Neural progenitor cell (in vitro differentiated cells): Measurements from ENCODE around the gene TRPM3. TPM values are rescaled to one million over a fixed set of nuclear protein-coding genes. Genes with fewer than 3 reads are reported as not detected.

Experiments
- DNase-seq: peaks from one replicate; pipeline ENCODE4 v3.0.0-alpha.2; 2016; ENCODE audit warnings: low spot score
- H2AFZ ChIP-seq: fragments of 200-600 bp; sonication (generic); replicated peaks from 2 replicates; pipeline ENCODE4 v1.6.1; 2016; ENCODE audit warnings: antibody characterized with exemption
- H3F3A ChIP-seq: fragments of 200-600 bp; sonication (generic); 2 replicates; pipeline ENCODE4 v1.6.1; 2016; ENCODE audit warnings: antibody characterized with exemption, low read depth
- H3K27ac ChIP-seq: fragments of 200-600 bp; sonication (generic); 2 replicates; pipeline ENCODE4 v1.5.1; 2016; ENCODE audit warnings: mild to moderate bottlenecking
- H3K27me3 ChIP-seq: fragments of 200-600 bp; sonication (generic); 2 replicates; pipeline ENCODE4 v1.6.1; 2016; ENCODE audit warnings: mild to moderate bottlenecking, moderate library complexity
- H3K36me3 ChIP-seq: fragments of 200-600 bp; sonication (generic); 2 replicates; pipeline ENCODE4 v1.5.1; 2016
- H3K4me1 ChIP-seq: fragments of 200-600 bp; sonication (generic); 2 replicates; pipeline ENCODE4 v1.6.1; 2016; ENCODE audit warnings: mixed run types
- H3K4me2 ChIP-seq: fragments of 200-600 bp; sonication (generic); 2 replicates; pipeline ENCODE4 v1.6.1; 2016
- H3K4me3 ChIP-seq: fragments of 200-600 bp; sonication (generic); 2 replicates; pipeline ENCODE4 v1.5.1; 2016
- H3K79me2 ChIP-seq: fragments of 200-600 bp; sonication (generic); 2 replicates; pipeline ENCODE4 v1.6.1; 2016; ENCODE audit warnings: low read depth
- H3K9ac ChIP-seq: fragments of 200-600 bp; sonication (generic); 2 replicates; pipeline ENCODE4 v1.6.1; 2016
- H3K9me3 ChIP-seq: fragments of 200-600 bp; sonication (generic); 2 replicates; pipeline ENCODE4 v1.5.1; 2016; ENCODE audit warnings: low read depth
- H4K20me1 ChIP-seq: fragments of 200-600 bp; sonication (generic); 2 replicates; pipeline ENCODE4 v1.6.1; 2016; ENCODE audit warnings: low read depth
- H3K27ac Mint-ChIP-seq: 3 replicates; pipeline ENCODE4 v1.8.0; 2021; ENCODE audit warnings: mixed read lengths
- H3K27me3 Mint-ChIP-seq: 2 replicates; pipeline ENCODE4 v1.8.0; 2022; ENCODE audit warnings: low read depth, mild to moderate bottlenecking, inconsistent platforms, moderate library complexity, mixed read lengths; ENCODE audit not compliant: insufficient read depth
- H3K36me3 Mint-ChIP-seq: 3 replicates; pipeline ENCODE4 v1.8.0; 2021; ENCODE audit warnings: mixed read lengths
- H3K4me1 Mint-ChIP-seq: 3 replicates; pipeline ENCODE4 v1.8.0; 2021; ENCODE audit warnings: mixed read lengths
- H3K4me3 Mint-ChIP-seq: 3 replicates; pipeline ENCODE4 v1.8.0; 2021; ENCODE audit warnings: mild to moderate bottlenecking, moderate library complexity, mixed read lengths
- H3K9me3 Mint-ChIP-seq: 3 replicates; pipeline ENCODE4 v1.8.0; 2020; ENCODE audit warnings: mixed read lengths
- CTCF ChIP-seq: fragments of 200-600 bp; sonication (generic); IDR thresholded peaks from 2 replicates; pipeline ENCODE4 v1.5.1; 2017; ENCODE audit warnings: antibody characterized with exemption, mild to moderate bottlenecking
- EZH2 ChIP-seq: fragments of 200-600 bp; sonication (generic); IDR thresholded peaks from 2 replicates; pipeline ENCODE4 v1.6.1; 2017; ENCODE audit warnings: antibody characterized with exemption, mild to moderate bottlenecking, moderate library complexity
- EZH2phosphoT487 ChIP-seq: fragments of 200-600 bp; sonication (generic); IDR thresholded peaks from 2 replicates; pipeline ENCODE4 v1.6.1; 2017; ENCODE audit warnings: antibody characterized with exemption
- total RNA-seq: library from RNA; depleted of rRNA; stranded (reverse); fragments of >200 nt; gene quantifications from 2 replicates; pipeline ENCODE4 v1.2.3, GENCODE V29; 2015; ENCODE audit warnings: low replicate concordance

Gene TRPM3
- total RNA-seq, 1 donor from 2014 or later = 37.2 TPM

- H3K4me2 ChIP-seq = no peak overlapping the region
- H3K4me1 ChIP-seq = peaks cover 34% of the 10 kb centered on the region
- no peaks in the 10 kb centered on the region for H3K79me2 ChIP-seq
- H3K27ac Mint-ChIP-seq = no peak overlapping the region
- no peaks in the 10 kb centered on the region for H3K36me3 Mint-ChIP-seq
- no peaks in the 10 kb centered on the region for H3K36me3 ChIP-seq
- H4K20me1 ChIP-seq = peaks cover 1% of the 10 kb centered on the region
- no peaks in the 10 kb centered on the region for H3K27me3 ChIP-seq
- no peak for DNase-seq
- H3F3A ChIP-seq = peaks cover 26% of the 10 kb centered on the region
- TF ChIP-seq EZH2 (no peak), EZH2phosphoT487 (no peak), CTCF (no peak)
- H3K9me3 ChIP-seq = no peaks in the 10 kb centered on the region
- H2AFZ ChIP-seq = no peak overlapping the region
- no peak overlapping the region for H3K27ac ChIP-seq
- peaks cover 23% of the 10 kb centered on the region for H3K4me1 Mint-ChIP-seq
- H3K4me3 Mint-ChIP-seq = no peak overlapping the region
- no peak overlapping the region for H3K9ac ChIP-seq
- no peaks in the 10 kb centered on the region for H3K9me3 Mint-ChIP-seq
- no peak overlapping the region for H3K4me3 ChIP-seq
- peaks cover 6% of the 10 kb centered on the region for H3K27me3 Mint-ChIP-seq
Observed at GRCh38 chr9:70569070-70569772, 552.2 kb downstream of the TRPM3 start.

GRCh38 chr9:70567511-70567910, 553.9 kb downstream of the TRPM3 start:
- Histone ChIP-seq H3K36me3 (no peaks in the 10 kb centered on the region), H3K27ac (no peak overlapping the region), H3F3A (peaks cover 23% of the 10 kb centered on the region), H3K79me2 (no peaks in the 10 kb centered on the region), H3K4me1 (peaks cover 39% of the 10 kb centered on the region), H2AFZ (no peak overlapping the region), H3K9ac (no peak overlapping the region), H3K4me3 (no peak overlapping the region), H4K20me1 (no peaks in the 10 kb centered on the region), H3K9me3 (no peaks in the 10 kb centered on the region), H3K4me2 (peak overlapping the region; percentile 70), H3K27me3 (no peaks in the 10 kb centered on the region)
- Mint-ChIP-seq H3K4me3 (no peak overlapping the region), H3K4me1 (peaks cover 22% of the 10 kb centered on the region), H3K27ac (no peak overlapping the region), H3K9me3 (no peaks in the 10 kb centered on the region), H3K36me3 (no peaks in the 10 kb centered on the region), H3K27me3 (peaks cover 2% of the 10 kb centered on the region)
- no peak for DNase-seq
- TF ChIP-seq EZH2phosphoT487 = no peak
- TF ChIP-seq CTCF = no peak
- no peak for TF ChIP-seq EZH2

- peak overlapping the region; percentile 23 for H3K4me3 ChIP-seq
- peak overlapping the region; percentile 72 for H3K27ac Mint-ChIP-seq
- no peaks in the 10 kb centered on the region for H4K20me1 ChIP-seq
- peak overlapping the region; percentile 64 for H2AFZ ChIP-seq
- H3K27me3 Mint-ChIP-seq = peaks cover 2% of the 10 kb centered on the region
- peaks cover 39% of the 10 kb centered on the region for H3K4me1 ChIP-seq
- no peaks in the 10 kb centered on the region for H3K36me3 ChIP-seq
- H3K9ac ChIP-seq = no peak overlapping the region
- peaks cover 22% of the 10 kb centered on the region for H3K4me1 Mint-ChIP-seq
- H3K27me3 ChIP-seq = no peaks in the 10 kb centered on the region
- H3F3A ChIP-seq = peaks cover 23% of the 10 kb centered on the region
- no peak overlapping the region for H3K4me3 Mint-ChIP-seq
- no peaks in the 10 kb centered on the region for H3K36me3 Mint-ChIP-seq
- no peaks in the 10 kb centered on the region for H3K9me3 ChIP-seq
- H3K79me2 ChIP-seq = no peaks in the 10 kb centered on the region
- DNase-seq = peak; percentile 72
- no peaks in the 10 kb centered on the region for H3K9me3 Mint-ChIP-seq
- H3K27ac ChIP-seq = peak overlapping the region; percentile 83
- H3K4me2 ChIP-seq = peak overlapping the region; percentile 70
- TF ChIP-seq CTCF = no peak
- TF ChIP-seq EZH2 = no peak
- TF ChIP-seq EZH2phosphoT487 = no peak
Observed at GRCh38 chr9:70566751-70567150, 554.7 kb downstream of the TRPM3 start.
